ENCODE results near the gene BAIAP2.

The BAIAP2 gene

GRCh38 chr17:81094509-81095382 lies 59.8 kb downstream of the BAIAP2 start:
- H3K27ac ChIP-seq: peak overlapping the region; percentile 24 to 89 (median 80)
- no peak overlapping the region for H3K4me3 ChIP-seq

- H3K4me3 ChIP-seq: no peak overlapping the region
These were observed 60.4 kb downstream of the BAIAP2 start for GRCh38 chr17:81095383-81095762.

GRCh38 chr17:81096741-81097133 lies 61.8 kb downstream of the BAIAP2 start:
- H3K27ac ChIP-seq: peak overlapping the region in 19 of 21 experiments; percentile 2 to 89 (median 77)

More at GRCh38 chr17:81095383-81095762, 60.4 kb downstream of the BAIAP2 start:
- H3K27ac ChIP-seq: peak overlapping the region in 19 of 21 experiments; percentile 24 to 89 (median 81)

GRCh38 chr17:81097134-81097942 lies 62.4 kb downstream of the BAIAP2 start:
- peak overlapping the region in 20 of 21 experiments; percentile 2 to 89 (median 76) for H3K27ac ChIP-seq
- H3K4me3 ChIP-seq: peak overlapping the region in 2 of 7 experiments; percentile 10

More at GRCh38 chr17:81096741-81097133, 61.8 kb downstream of the BAIAP2 start:
- H3K4me3 ChIP-seq: no peak overlapping the region

GRCh38 chr17:81097943-81098308 lies 63.0 kb downstream of the BAIAP2 start:
- peak overlapping the region in 20 of 21 experiments; percentile 2 to 89 (median 76) for H3K27ac ChIP-seq
- H3K4me3 ChIP-seq: peak overlapping the region in 2 of 7 experiments; percentile 10

GRCh38 chr17:81099888-81100287 lies 64.9 kb downstream of the BAIAP2 start:
- Histone ChIP-seq H3K4me3 (no peak overlapping the region), H3K27ac (no peak overlapping the region)

- no peak overlapping the region for H3K4me3 ChIP-seq
- H3K27ac ChIP-seq: no peak overlapping the region
These were observed 65.7 kb downstream of the BAIAP2 start for GRCh38 chr17:81100668-81101067.

- H3K27ac ChIP-seq: no peak overlapping the region
- no peak overlapping the region for H3K4me3 ChIP-seq
These were observed 66.8 kb downstream of the BAIAP2 start for GRCh38 chr17:81101614-81102306.

- Histone ChIP-seq H3K27ac (no peak overlapping the region), H3K4me3 (no peak overlapping the region)
These were observed 67.4 kb downstream of the BAIAP2 start for GRCh38 chr17:81102352-81102751.

GRCh38 chr17:81102869-81103268 lies 67.9 kb downstream of the BAIAP2 start:
- H3K4me3 ChIP-seq: no peak overlapping the region
- H3K27ac ChIP-seq: no peak overlapping the region

GRCh38 chr17:81103379-81103778 lies 68.4 kb downstream of the BAIAP2 start:
- Histone ChIP-seq H3K4me3 (no peak overlapping the region), H3K27ac (no peak overlapping the region)

- H3K27ac ChIP-seq: no peak overlapping the region
These were observed 71.8 kb downstream of the BAIAP2 start for GRCh38 chr17:81106716-81107115.

GRCh38 chr17:81108220-81108619 lies 73.3 kb downstream of the BAIAP2 start:
- no peak overlapping the region for H3K27ac ChIP-seq
- H3K4me3 ChIP-seq: no peak overlapping the region

More at GRCh38 chr17:81106716-81107115, 71.8 kb downstream of the BAIAP2 start:
- no peak overlapping the region for H3K4me3 ChIP-seq

- no peak overlapping the region for H3K4me3 ChIP-seq
These were observed 75.0 kb downstream of the BAIAP2 start for GRCh38 chr17:81109957-81110356.

GRCh38 chr17:81110488-81111040 lies 75.6 kb downstream of the BAIAP2 start:
- Histone ChIP-seq H3K27ac (no peak overlapping the region), H3K4me3 (no peak overlapping the region)

More at GRCh38 chr17:81109957-81110356, 75.0 kb downstream of the BAIAP2 start:
- H3K27ac ChIP-seq: no peak overlapping the region

GRCh38 chr17:81111066-81111465 lies 76.1 kb downstream of the BAIAP2 start:
- no peak overlapping the region for H3K27ac ChIP-seq
- H3K4me3 ChIP-seq: no peak overlapping the region

GRCh38 chr17:81112450-81112849 lies 77.5 kb downstream of the BAIAP2 start:
- Histone ChIP-seq H3K27ac (no peak overlapping the region), H3K4me3 (no peak overlapping the region)

- no peak overlapping the region for H3K4me3 ChIP-seq
- H3K27ac ChIP-seq: no peak overlapping the region
These were observed 78.3 kb downstream of the BAIAP2 start for GRCh38 chr17:81113158-81113724.

GRCh38 chr17:81114351-81115093 lies 79.6 kb downstream of the BAIAP2 start:
- no peak overlapping the region for H3K27ac ChIP-seq
- H3K4me3 ChIP-seq: no peak overlapping the region
